GM12801 (cell line): ENCODE results near the gene PTEN.

Experiments
- TF ChIP-seq, protein P1 (sequence below): IDR thresholded peaks from one replicate; pipeline ENCODE4 v1.5.1; 2011; ENCODE audit warnings: control low read depth; ENCODE audit not compliant: insufficient read length; ENCODE audit errors: extremely low read depth

The PTEN gene

GRCh38 chr10:87928996-87929395 lies 65.6 kb downstream of the PTEN start:
- TF ChIP-seq, protein P1, sequence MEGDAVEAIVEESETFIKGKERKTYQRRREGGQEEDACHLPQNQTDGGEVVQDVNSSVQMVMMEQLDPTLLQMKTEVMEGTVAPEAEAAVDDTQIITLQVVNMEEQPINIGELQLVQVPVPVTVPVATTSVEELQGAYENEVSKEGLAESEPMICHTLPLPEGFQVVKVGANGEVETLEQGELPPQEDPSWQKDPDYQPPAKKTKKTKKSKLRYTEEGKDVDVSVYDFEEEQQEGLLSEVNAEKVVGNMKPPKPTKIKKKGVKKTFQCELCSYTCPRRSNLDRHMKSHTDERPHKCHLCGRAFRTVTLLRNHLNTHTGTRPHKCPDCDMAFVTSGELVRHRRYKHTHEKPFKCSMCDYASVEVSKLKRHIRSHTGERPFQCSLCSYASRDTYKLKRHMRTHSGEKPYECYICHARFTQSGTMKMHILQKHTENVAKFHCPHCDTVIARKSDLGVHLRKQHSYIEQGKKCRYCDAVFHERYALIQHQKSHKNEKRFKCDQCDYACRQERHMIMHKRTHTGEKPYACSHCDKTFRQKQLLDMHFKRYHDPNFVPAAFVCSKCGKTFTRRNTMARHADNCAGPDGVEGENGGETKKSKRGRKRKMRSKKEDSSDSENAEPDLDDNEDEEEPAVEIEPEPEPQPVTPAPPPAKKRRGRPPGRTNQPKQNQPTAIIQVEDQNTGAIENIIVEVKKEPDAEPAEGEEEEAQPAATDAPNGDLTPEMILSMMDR = no peak

- TF ChIP-seq, protein P1 = no peak
Measured at GRCh38 chr10:87930141-87930540, 66.7 kb downstream of the PTEN start.

- TF ChIP-seq, protein P1 = no peak
Measured at GRCh38 chr10:87930934-87931835, 67.8 kb downstream of the PTEN start.

GRCh38 chr10:87931836-87932230 lies 68.4 kb downstream of the PTEN start:
- TF ChIP-seq, protein P1 = no peak

DNA sequence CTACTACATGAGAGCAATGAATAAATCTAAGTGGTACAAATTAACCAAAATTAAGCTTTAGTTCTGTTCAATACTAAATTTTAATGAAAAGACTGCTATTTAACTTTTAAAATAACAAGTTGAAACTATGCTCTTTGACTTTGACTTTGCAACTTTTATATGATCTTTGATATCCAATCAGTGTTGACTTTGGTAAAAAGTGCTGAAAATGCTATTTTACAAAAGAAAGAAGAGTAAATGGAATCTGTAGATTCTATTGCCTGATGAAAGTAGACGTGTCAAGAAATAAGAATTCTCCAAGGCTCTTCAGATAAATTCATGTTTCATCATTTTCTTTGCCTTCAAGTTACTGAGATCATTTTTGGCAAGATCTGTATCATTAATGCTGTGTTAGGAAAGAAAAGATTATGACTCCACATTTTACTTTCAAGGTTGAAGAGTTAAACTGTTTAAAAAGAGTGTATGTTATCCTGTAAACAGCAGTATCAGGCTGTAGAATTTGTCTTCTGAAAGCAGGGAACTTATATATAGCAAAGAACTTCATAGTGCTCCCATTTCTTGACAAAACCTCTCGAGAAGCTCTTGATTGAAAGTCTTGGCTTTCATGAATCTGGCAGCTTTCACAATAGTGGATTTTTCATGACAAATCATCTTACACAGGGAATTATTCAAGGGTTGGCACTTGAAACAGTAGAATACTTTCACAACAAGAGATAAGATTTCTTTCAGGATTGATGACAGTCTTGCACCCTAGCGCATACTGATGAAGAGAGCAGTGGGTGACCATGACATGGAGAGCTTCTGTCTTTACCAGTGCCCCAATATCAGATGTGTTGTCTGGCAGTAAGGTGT lies 72.1 kb downstream of the PTEN start:
- TF ChIP-seq, protein P1 = no peak

GRCh38 chr10:87940210-87940609 lies 76.8 kb downstream of the PTEN start:
- TF ChIP-seq, protein P1 = no peak

GRCh38 chr10:87942884-87943527 lies 79.6 kb downstream of the PTEN start:
- TF ChIP-seq, protein P1 = no peak
